H1 (cell line): ENCODE measurements around the gene C1orf50. TPM values are rescaled to one million over a fixed set of nuclear protein-coding genes. Genes with fewer than 3 reads are reported as not detected.

Experiments used
- CTCF ChIA-PET: fragments of 300-600 bp; sonication (Branson Sonifier 250); formaldehyde crosslinking; loops from one replicate; lab custom pipeline; 2021; ENCODE audit not compliant: partially characterized antibody; lab: Charles Lee
- POLR2A ChIA-PET: fragments of 300-600 bp; sonication (Branson Sonifier 250); formaldehyde crosslinking; loops from one replicate; lab custom pipeline; 2021; ENCODE audit warnings: inconsistent platforms; ENCODE audit not compliant: partially characterized antibody; lab: Charles Lee
- DNase-seq, 2 experiments: peaks; one replicate each; pipeline versions ENCODE4 v3.0.0 to v3.0.0-alpha.2; 2010 to 2022; ENCODE audit warnings: low spot score in 2 of 2, low read depth in 1 of 2, mixed read lengths in 1 of 2
- FAIRE-seq: peaks from 2 replicates; lab custom pipeline; 2011; peaks lifted over from hg19 to GRCh38; lab: Jason Lieb, UNC
- H2AFZ ChIP-seq: 2 replicates; pipeline ENCODE4 v1.8.1; 2012; ENCODE audit warnings: low read length, inconsistent platforms
- H2AK5ac ChIP-seq: 2 replicates; pipeline ENCODE4 v1.6.1; 2013; ENCODE audit warnings: low read depth, low read length
- H2BK120ac ChIP-seq: replicated peaks from 2 replicates; pipeline ENCODE3; 2013; ENCODE audit warnings: low read depth, low read length, inconsistent platforms
- H2BK12ac ChIP-seq: 2 replicates; pipeline ENCODE4 v1.6.1; 2013; ENCODE audit warnings: low read depth, low read length
- H2BK15ac ChIP-seq: 2 replicates; pipeline ENCODE4 v1.6.1; 2013; ENCODE audit warnings: low read length
- H2BK20ac ChIP-seq: 2 replicates; pipeline ENCODE4 v1.6.1; 2013; ENCODE audit warnings: low read length
- H2BK5ac ChIP-seq: 2 replicates; pipeline ENCODE4 v1.6.1; 2013; ENCODE audit warnings: low read depth, low read length
- H3K14ac ChIP-seq: 2 replicates; pipeline ENCODE4 v1.6.1; 2013; ENCODE audit warnings: inconsistent platforms; ENCODE audit not compliant: insufficient read length
- H3K18ac ChIP-seq: 2 replicates; pipeline ENCODE4 v1.6.1; 2013; ENCODE audit warnings: low read length; ENCODE audit errors: extremely low read depth
- H3K23ac ChIP-seq: 2 replicates; pipeline ENCODE4 v1.6.1; 2013; ENCODE audit warnings: inconsistent platforms; ENCODE audit not compliant: insufficient read length
- H3K23me2 ChIP-seq: 2 replicates; pipeline ENCODE4 v1.6.1; 2013; ENCODE audit warnings: low read depth, low read length
- H3K27ac ChIP-seq: 2 replicates; pipeline ENCODE4 v1.6.1; 2011; ENCODE audit warnings: low read depth, low read length, inconsistent platforms
- H3K27me3 ChIP-seq, 4 experiments: replicated peaks in 1 of 4; 1 replicate in 1 of 4; 2 replicates in 3 of 4; pipeline versions ENCODE4 v1.6.1 to v1.8.1; 2011 to 2013; ENCODE audit warnings: low read length in 3 of 4, mild to moderate bottlenecking in 3 of 4, inconsistent platforms in 2 of 4, mixed read lengths in 2 of 4, moderate library complexity in 1 of 4; ENCODE audit not compliant: control insufficient read depth in 3 of 4, insufficient read depth in 3 of 4; ENCODE audit errors: extremely low read depth in 1 of 4
- H3K36me3 ChIP-seq, 4 experiments: 2 replicates each; pipeline versions ENCODE4 v1.6.1 to v1.8.1; 2011 to 2013; ENCODE audit warnings: mild to moderate bottlenecking in 4 of 4, low read length in 3 of 4, moderate library complexity in 2 of 4, control low read depth in 1 of 4, inconsistent platforms in 1 of 4; ENCODE audit not compliant: insufficient read depth in 4 of 4, control insufficient read depth in 2 of 4
- H3K4ac ChIP-seq: replicated peaks from 2 replicates; pipeline ENCODE3; 2013; ENCODE audit warnings: low read length, low read depth, mixed read lengths, inconsistent platforms; ENCODE audit not compliant: insufficient read length
- H3K4me1 ChIP-seq, 4 experiments: replicated peaks in 1 of 4; 1 replicate in 1 of 4; 2 replicates in 3 of 4; pipeline versions ENCODE4 v1.6.1 to v1.8.1; 2011 to 2013; ENCODE audit warnings: low read length in 3 of 4, inconsistent platforms in 2 of 4, mixed read lengths in 1 of 4; ENCODE audit not compliant: insufficient read depth in 4 of 4, control insufficient read depth in 3 of 4
- H3K4me2 ChIP-seq, 2 experiments: 2 replicates each; pipeline versions ENCODE4 v1.6.1 to v1.8.1; 2011 to 2013; ENCODE audit warnings: low read depth in 2 of 2, low read length in 2 of 2, control low read depth in 1 of 2, inconsistent platforms in 1 of 2, mild to moderate bottlenecking in 1 of 2; ENCODE audit not compliant: insufficient read depth in 1 of 2
- H3K4me3 ChIP-seq, 4 experiments: fragments of 200-600, 300-600 bp in 1 of 4; sonication (generic), shearing (Covaris generic), sonication (Bioruptor Twin) in 1 of 4; 2 replicates each; pipeline versions ENCODE4 v1.5.1 to v1.8.1; 2011 to 2016; ENCODE audit warnings: low read length in 4 of 4, low read depth in 3 of 4, control low read depth in 2 of 4, inconsistent platforms in 2 of 4, mild to moderate bottlenecking in 2 of 4, mixed read lengths in 1 of 4, moderate library complexity in 1 of 4; ENCODE audit not compliant: insufficient read depth in 2 of 4; ENCODE audit errors: extremely low read depth in 1 of 4
- H3K56ac ChIP-seq: replicated peaks from 2 replicates; pipeline ENCODE3; 2013; ENCODE audit warnings: low read depth, mild to moderate bottlenecking, mixed read lengths, low read length, inconsistent platforms; ENCODE audit not compliant: insufficient read length
- H3K79me1 ChIP-seq: 2 replicates; pipeline ENCODE4 v1.6.1; 2013; ENCODE audit warnings: low read depth, low read length, control low read depth
- H3K79me2 ChIP-seq, 2 experiments: 2 replicates each; pipeline versions ENCODE4 v1.6.1 to v1.8.1; 2012 to 2013; ENCODE audit warnings: low read length in 2 of 2, mild to moderate bottlenecking in 2 of 2, inconsistent platforms in 1 of 2; ENCODE audit not compliant: insufficient read depth in 2 of 2, control insufficient read depth in 1 of 2
- H3K9ac ChIP-seq, 4 experiments: replicated peaks in 1 of 4; 1 replicate in 1 of 4; 2 replicates in 3 of 4; pipeline versions ENCODE4 v1.6.1 to v1.8.1; 2011 to 2013; ENCODE audit warnings: low read depth in 3 of 4, low read length in 3 of 4, control low read depth in 2 of 4, mild to moderate bottlenecking in 2 of 4, moderate library complexity in 2 of 4, inconsistent platforms in 1 of 4; ENCODE audit errors: extremely low read depth in 1 of 4
- H3K9me3 ChIP-seq, 2 experiments: 2 replicates each; pipeline versions ENCODE4 v1.6.1 to v1.8.1; 2012 to 2013; ENCODE audit warnings: mild to moderate bottlenecking in 2 of 2, moderate library complexity in 2 of 2, control low read depth in 1 of 2, inconsistent platforms in 1 of 2, low read depth in 1 of 2, low read length in 1 of 2, mixed read lengths in 1 of 2; ENCODE audit not compliant: insufficient read depth in 2 of 2
- H4K20me1 ChIP-seq, 2 experiments: replicated peaks in 1 of 2; 2 replicates each; pipeline versions ENCODE3 to v1.8.1; 2011 to 2013; ENCODE audit warnings: inconsistent platforms in 2 of 2, low read length in 2 of 2, mild to moderate bottlenecking in 1 of 2; ENCODE audit not compliant: insufficient read depth in 2 of 2, control insufficient read depth in 1 of 2
- H4K5ac ChIP-seq: 2 replicates; pipeline ENCODE4 v1.6.1; 2013; ENCODE audit warnings: low read length, low read depth, mixed read lengths, inconsistent platforms; ENCODE audit not compliant: insufficient read length
- H4K8ac ChIP-seq: 2 replicates; pipeline ENCODE4 v1.8.0; 2013; ENCODE audit warnings: mild to moderate bottlenecking, moderate library complexity, low read length, inconsistent platforms; ENCODE audit not compliant: insufficient read depth; ENCODE audit errors: extremely low read depth
- H4K91ac ChIP-seq: replicated peaks from 2 replicates; pipeline ENCODE3; 2013; ENCODE audit warnings: low read length, mixed read lengths, inconsistent platforms; ENCODE audit not compliant: insufficient read length
- WGBS, 2 experiments: shearing (Covaris generic) in 1 of 2; methylation state at CpG; one replicate each; pipeline versions ENCODE4 v1.1.6 to v1.1.7; 2013 to 2015; ENCODE audit warnings: low lambda C conversion rate in 2 of 2, mixed read lengths in 2 of 2, inconsistent platforms in 1 of 2, low coverage in 1 of 2, missing lambda C conversion rate in 1 of 2; ENCODE audit not compliant: insufficient replicate concordance in 2 of 2, insufficient coverage in 1 of 2, insufficient read length in 1 of 2; ENCODE audit errors: extremely low coverage in 1 of 2, missing lambda C conversion rate in 1 of 2; 5-methylcytosine and 5-hydroxymethylcytosine counted together
- polyA plus RNA-seq, 7 experiments: library from polyadenylated mRNA; depleted of rRNA in 3 of 7; stranded (reverse) in 5 of 7; unstranded in 2 of 7; fragments of >200 nt in 5 of 7; fragments of 200-250 nt in 2 of 7; gene quantifications; 1 replicate in 5 of 7; 2 replicates in 1 of 7; 4 replicates in 1 of 7; pipeline versions ENCODE4 v1.2.1 to v1.2.3, GENCODE V29; 2011 to 2013; ENCODE audit warnings: missing spikeins in 2 of 7, mixed read lengths in 2 of 7
- total RNA-seq: library from RNA; stranded (reverse); fragmentation: NEBNext Ultra II Directional; extraction: Animal tissue kit (Norgen Biotek cat#: 25700); gene quantifications from 2 replicates; pipeline ENCODE4 v1.2.1, GENCODE V29; 2021

The C1orf50 gene
- total and polyA plus RNA-seq, 2 of the 8 experiments (the other 6 are each of a cell fraction or from before 2014, with no cell fraction given) = 3.2 to 7.1 TPM

GRCh38 chr1:42817976-42818375, 50.9 kb downstream of the C1orf50 start:
- no peaks in the 10 kb centered on the region for H3K79me2 ChIP-seq
- H3K4me2 ChIP-seq = no peak overlapping the region; a peak in 1 of 4 replicates
- H4K20me1 ChIP-seq = peaks cover 0 to 2% of the 10 kb centered on the region in 2 experiments
- H2AK5ac ChIP-seq = no peak overlapping the region
- no peak overlapping the region for H2BK120ac ChIP-seq
- H3K36me3 ChIP-seq = no peaks in the 10 kb centered on the region; a peak in 1 of 8 replicates
- DNase-seq (no peak), FAIRE-seq (no peak)
- H3K4ac ChIP-seq = no peak overlapping the region
- no peak overlapping the region for H3K23ac ChIP-seq
- no peak overlapping the region for H3K56ac ChIP-seq
- no peak overlapping the region for H4K91ac ChIP-seq
- H3K9me3 ChIP-seq = no peaks in the 10 kb centered on the region
- no peak overlapping the region for H2BK15ac ChIP-seq
- no peak overlapping the region for H2AFZ ChIP-seq
- peaks cover 3 to 10% (median 5%) of the 10 kb centered on the region in 4 experiments; a peak in 6 of 7 replicates for H3K4me1 ChIP-seq
- POLR2A ChIA-PET = interaction anchor here (0.8 to 3.8 kb wide), 6 partner anchors 10 to 110 kb away, joined by 3 to 17 read pairs (median 6); partner anchors contain the start of gene ZNF691
- peak overlapping the region in 1 of 4 experiments; percentile 81; a peak in 1 of 8 replicates for H3K4me3 ChIP-seq
- no peak overlapping the region for H2BK5ac ChIP-seq
- no peak overlapping the region for H3K14ac ChIP-seq
- no peak overlapping the region for H3K18ac ChIP-seq
- no peaks in the 10 kb centered on the region for H3K27me3 ChIP-seq
- no peak overlapping the region for H4K8ac ChIP-seq
- WGBS, 2 experiments = 94% methylated on average over 3 of the region's 3 CpGs; no CpG with 5 or more reads in 1 of the 2 experiments
- no peaks in the 10 kb centered on the region; the same call in 1 of the 2 replicates for H3K79me1 ChIP-seq
- H3K23me2 ChIP-seq = peaks cover 6% of the 10 kb centered on the region; the same call in 1 of the 2 replicates
- CTCF ChIA-PET = interaction anchor here (1.0 to 1.1 kb wide), 2 partner anchors 11 to 256 kb away, joined by 3 read pairs; no protein-coding TSS in a partner anchor
- H3K27ac ChIP-seq = no peak overlapping the region
- H2BK12ac ChIP-seq = no peak overlapping the region
- no peak overlapping the region for H4K5ac ChIP-seq
- H3K9ac ChIP-seq = no peak overlapping the region
- no peak overlapping the region for H2BK20ac ChIP-seq
